ENCODE results near the gene MANF. TPM values are rescaled to one million over a fixed set of nuclear protein-coding genes. Genes with fewer than 3 reads are reported as not detected.
"Not testable (repeated sequence)": the region's sequence is repeated elsewhere in the genome, so short reads cannot be mapped to it uniquely, and the experiment has no call there.

The MANF gene
- total RNA-seq, 2 experiments from 2014 or later, result 157 to 159 TPM

DNA sequence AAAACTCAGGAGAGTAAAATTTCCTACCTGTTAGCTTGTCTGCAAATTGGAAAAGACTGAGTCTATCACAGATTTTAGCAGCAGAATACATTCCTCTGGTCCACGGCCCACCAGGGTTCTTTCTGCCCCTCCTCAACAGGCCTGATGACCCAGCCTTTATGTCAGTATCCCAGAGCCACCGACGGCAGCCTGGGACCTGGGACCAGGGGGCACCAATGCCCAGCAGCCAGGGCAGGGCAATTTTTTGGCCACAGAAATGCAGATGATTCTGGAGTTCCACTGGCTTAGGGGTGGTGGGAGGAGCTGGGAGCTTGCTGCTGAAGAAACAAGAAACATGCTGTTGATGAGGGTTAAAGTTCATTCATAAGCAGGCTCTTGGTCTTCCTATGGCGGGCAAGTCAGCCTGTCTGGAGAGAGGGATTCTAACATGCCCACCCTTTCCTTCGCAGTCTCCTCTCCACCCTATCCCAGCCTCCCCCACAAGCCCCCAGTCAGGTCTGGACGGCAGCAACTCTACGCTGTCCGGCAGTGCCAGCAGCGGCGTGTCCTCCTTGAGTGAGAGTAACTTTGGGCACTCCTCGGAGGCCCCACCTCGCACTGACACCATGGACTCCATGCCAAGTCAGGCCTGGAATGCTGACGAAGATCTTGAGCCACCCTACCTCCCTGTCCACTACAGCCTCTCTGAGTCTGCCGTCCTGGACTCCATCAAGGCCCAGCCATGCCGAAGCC lies 4.3 kb upstream of the MANF start:
- Mint-ChIP-seq H3K4me1 (peaks cover 18% of the 10 kb centered on the region), H3K27me3 (no peaks in the 10 kb centered on the region), H3K9me3 (no peaks in the 10 kb centered on the region), H3K27ac (no peak overlapping the region), H3K36me3 (peaks cover 8% of the 10 kb centered on the region), H3K4me3 (no peak overlapping the region)
- DNase-seq, result no peak

DNA sequence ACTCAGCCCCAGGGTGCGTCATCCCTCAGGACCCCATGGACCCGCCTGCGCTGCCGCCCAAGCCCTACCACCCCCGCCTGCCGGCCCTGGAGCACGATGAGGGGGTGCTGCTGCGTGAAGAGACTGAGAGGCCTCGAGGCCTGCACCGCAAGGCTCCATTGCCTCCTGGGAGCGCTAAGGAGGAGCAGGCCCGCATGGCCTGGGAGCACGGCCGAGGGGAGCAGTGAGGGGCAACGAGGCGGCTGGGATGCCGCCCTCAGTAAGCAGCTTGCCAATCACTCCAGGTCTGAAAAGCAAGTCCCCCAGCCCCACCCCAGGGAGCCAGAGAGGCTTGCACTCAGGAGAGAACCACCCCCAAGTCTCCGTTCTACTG lies 3.8 kb upstream of the MANF start:
- DNase-seq, result no peak
- H3K27ac Mint-ChIP-seq, result no peak overlapping the region
- no peaks in the 10 kb centered on the region for H3K27me3 Mint-ChIP-seq
- H3K36me3 Mint-ChIP-seq, result peaks cover 14% of the 10 kb centered on the region
- no peaks in the 10 kb centered on the region for H3K9me3 Mint-ChIP-seq
- peaks cover 24% of the 10 kb centered on the region for H3K4me1 Mint-ChIP-seq
- no peak overlapping the region for H3K4me3 Mint-ChIP-seq

DNA sequence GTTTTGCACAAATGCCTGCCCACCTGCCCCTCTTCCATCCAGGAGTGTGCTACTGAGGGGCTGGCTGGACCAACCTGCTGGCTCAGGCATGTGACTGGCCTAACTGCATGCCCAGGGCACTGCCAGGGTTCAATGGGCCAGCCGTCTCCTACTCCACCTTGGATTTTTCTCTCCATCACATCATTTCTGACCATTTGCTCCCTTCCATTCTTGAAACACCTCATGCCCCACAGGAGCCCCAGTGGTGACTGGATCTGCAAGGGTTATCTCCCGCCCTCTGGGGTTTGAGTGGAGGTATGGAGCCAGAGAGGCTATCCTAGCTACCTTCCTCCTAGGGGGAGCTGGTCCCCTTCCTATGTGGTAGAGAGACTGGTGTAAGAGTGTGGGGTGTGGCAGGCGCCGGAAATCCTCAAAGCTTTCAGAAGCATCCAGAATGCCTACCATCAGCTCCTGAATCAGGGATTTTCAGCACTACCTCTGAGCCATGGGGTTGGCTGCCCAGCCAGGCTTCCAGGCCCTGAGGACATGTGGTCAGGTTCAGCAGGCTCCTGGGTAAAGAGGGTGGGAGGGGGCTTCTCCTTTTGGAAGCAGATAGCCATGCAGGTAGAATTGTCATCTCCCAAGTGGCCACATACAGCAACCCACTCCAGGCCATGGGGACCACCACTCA lies 2.9 kb upstream of the MANF start:
- no peaks in the 10 kb centered on the region for H3K27me3 Mint-ChIP-seq
- no peak overlapping the region for H3K27ac Mint-ChIP-seq
- peaks cover 31% of the 10 kb centered on the region for H3K4me1 Mint-ChIP-seq
- H3K36me3 Mint-ChIP-seq, result peaks cover 20% of the 10 kb centered on the region
- DNase-seq, result no peak
- H3K9me3 Mint-ChIP-seq, result no peaks in the 10 kb centered on the region
- no peak overlapping the region for H3K4me3 Mint-ChIP-seq

DNA sequence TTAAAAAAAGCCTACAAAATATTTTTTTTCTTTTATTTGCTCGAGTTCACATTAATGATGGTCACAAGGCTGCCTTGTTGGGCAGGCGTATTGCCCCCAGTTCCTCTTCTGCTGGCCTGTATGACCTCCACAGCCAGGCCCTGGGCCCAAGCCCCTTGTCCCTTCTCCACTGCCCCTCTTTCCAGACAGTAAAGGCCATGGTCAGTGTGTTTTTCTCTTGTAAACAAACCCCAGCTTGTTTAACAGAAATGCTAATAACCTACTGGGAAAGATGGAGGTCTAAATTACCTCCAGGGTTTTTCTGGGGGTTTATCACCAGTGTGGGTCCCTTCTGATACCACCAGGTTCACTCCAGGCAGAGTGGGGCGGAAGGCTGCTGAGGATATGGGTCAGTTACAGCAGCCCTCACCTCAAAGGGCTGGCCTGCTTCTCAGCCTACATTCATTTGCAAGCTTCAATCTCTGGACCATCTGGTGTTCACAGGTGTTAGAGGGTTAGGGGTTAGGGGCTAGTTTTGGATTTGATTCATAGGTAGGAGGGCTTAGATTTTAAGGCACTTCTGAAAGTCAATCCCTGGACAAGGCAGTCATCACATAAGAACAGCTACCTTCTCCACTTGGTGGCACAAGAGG lies 2.0 kb upstream of the MANF start:
- Mint-ChIP-seq H3K9me3 (no peaks in the 10 kb centered on the region), H3K27ac (peak overlapping the region; percentile 63), H3K4me1 (peaks cover 38% of the 10 kb centered on the region), H3K27me3 (no peaks in the 10 kb centered on the region), H3K36me3 (peaks cover 26% of the 10 kb centered on the region), H3K4me3 (peak overlapping the region; percentile 94)
- no peak for DNase-seq

DNA sequence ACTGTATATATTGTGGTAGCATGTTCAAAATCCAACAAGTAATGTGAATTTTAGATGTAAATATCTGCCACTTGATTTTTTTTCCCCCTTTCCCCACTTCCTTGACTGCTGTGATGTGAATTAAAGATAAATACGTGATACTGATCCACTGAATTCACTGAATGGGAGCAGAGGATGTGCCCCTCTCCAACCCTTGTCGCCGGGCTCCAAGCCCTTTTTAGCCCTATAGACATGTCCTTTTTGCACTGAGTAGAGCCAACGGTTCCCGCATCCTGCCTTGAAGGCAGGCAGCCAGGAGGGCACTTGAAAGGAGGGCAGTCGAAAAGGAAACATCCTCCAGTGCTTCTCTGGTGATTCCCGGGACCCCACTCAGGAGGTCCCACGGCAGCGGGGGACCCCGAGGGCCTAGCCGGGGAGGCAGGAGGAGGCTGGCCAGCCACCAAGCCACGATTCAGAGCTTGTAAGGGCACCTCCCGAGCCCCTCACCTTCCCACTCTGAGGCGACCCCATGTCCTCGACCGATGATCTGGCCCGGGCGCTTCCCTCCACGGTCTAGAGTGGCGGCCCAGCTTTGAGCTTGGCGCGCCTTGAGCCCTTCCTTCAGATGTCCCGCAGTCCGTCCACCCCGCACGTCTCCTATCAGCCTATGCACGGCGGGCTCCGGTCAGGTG lies 901 bp upstream of the MANF start:
- no peak for DNase-seq
- peaks cover 31% of the 10 kb centered on the region for H3K36me3 Mint-ChIP-seq
- peaks cover 42% of the 10 kb centered on the region for H3K4me1 Mint-ChIP-seq
- H3K27me3 Mint-ChIP-seq, result no peaks in the 10 kb centered on the region
- peak overlapping the region; percentile 99 for H3K27ac Mint-ChIP-seq
- H3K4me3 Mint-ChIP-seq, result peak overlapping the region; percentile 94
- no peaks in the 10 kb centered on the region for H3K9me3 Mint-ChIP-seq

DNA sequence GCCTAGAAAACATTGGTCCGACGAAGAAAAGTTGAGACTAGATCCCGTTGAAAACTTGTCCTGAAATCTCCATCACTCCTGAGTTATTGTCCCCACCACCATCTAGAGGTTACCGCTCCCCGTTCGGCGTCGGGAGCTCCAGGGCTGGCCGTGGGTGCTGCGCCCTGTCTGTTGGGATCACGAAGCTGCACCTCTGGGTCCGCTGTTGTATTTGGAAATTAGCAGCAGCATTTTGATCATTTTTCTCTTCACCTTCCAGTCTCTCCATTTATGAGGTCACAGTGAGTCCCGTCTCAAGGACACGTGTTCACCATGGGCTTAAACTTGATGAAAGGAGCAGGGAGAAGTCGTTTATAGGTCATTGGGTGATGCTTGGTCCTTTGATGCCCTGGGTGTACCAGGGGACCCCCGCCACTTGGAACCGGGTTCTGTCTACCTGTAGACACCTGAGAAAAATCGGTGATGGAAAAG lies 565 bp downstream of the MANF start:
- Mint-ChIP-seq H3K27ac (peak overlapping the region; percentile 97), H3K27me3 (no peaks in the 10 kb centered on the region), H3K4me3 (peak overlapping the region; percentile 94), H3K36me3 (peaks cover 31% of the 10 kb centered on the region), H3K4me1 (peaks cover 49% of the 10 kb centered on the region), H3K9me3 (no peaks in the 10 kb centered on the region)
- DNase-seq, result no peak

DNA sequence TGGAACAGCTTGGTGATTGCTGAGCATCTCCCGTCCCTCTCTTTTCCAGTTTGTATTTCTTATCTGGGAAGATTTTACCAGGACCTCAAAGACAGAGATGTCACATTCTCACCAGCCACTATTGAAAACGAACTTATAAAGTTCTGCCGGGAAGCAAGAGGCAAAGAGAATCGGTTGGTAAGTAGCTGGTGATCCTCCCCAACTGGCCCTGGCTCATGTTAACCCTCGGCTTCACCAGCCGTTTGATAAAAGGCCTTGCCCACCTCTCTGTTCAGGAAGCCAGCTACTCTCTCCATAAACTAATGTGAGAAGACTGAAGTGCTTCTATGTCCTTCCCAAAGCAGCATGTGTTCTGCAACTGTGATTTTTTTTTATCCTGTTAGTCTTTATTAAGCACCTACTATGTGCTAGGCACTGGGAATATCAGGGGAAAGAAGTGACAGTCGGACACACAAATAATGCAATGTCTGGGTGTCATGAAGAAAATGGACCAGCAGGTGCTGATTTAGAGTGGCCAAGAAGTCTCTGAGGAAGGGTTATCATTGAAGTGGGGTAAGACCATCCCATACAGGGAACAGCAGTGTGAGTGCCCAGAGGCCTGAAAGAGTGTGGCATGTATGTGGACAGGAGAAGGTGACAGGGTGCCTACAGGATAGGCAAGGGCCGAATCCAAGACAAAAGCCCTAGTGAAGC lies 1.2 kb downstream of the MANF start:
- H3K9me3 Mint-ChIP-seq, result no peaks in the 10 kb centered on the region
- peak overlapping the region; percentile 97 for H3K27ac Mint-ChIP-seq
- DNase-seq, result no peak
- peak overlapping the region; percentile 94 for H3K4me3 Mint-ChIP-seq
- H3K4me1 Mint-ChIP-seq, result peaks cover 50% of the 10 kb centered on the region
- no peaks in the 10 kb centered on the region for H3K27me3 Mint-ChIP-seq
- H3K36me3 Mint-ChIP-seq, result peaks cover 31% of the 10 kb centered on the region

DNA sequence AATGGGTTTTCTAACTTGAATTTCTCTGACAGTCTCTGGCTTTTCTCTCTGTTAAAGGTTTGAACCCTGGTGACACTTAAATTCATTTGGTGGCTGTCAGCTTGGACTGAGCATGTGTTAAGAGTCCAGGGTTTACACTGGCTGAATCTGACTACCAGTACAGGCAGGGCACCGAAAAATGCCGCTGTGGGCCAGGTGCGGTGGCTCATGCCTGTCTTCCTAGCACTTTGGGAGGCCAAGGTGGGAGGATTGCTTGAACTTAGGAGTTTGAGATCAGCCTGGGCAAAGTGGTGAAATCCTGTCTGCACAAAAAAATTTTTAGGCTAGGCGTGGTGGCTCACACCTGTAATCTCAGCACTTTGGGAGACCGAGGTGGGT lies 1.8 kb downstream of the MANF start:
- H3K27ac Mint-ChIP-seq, result peak overlapping the region; percentile 97
- H3K9me3 Mint-ChIP-seq, result no peaks in the 10 kb centered on the region
- peaks cover 33% of the 10 kb centered on the region for H3K36me3 Mint-ChIP-seq
- peaks cover 50% of the 10 kb centered on the region for H3K4me1 Mint-ChIP-seq
- DNase-seq, result no peak
- H3K4me3 Mint-ChIP-seq, result peak overlapping the region; percentile 94
- H3K27me3 Mint-ChIP-seq, result no peaks in the 10 kb centered on the region

DNA sequence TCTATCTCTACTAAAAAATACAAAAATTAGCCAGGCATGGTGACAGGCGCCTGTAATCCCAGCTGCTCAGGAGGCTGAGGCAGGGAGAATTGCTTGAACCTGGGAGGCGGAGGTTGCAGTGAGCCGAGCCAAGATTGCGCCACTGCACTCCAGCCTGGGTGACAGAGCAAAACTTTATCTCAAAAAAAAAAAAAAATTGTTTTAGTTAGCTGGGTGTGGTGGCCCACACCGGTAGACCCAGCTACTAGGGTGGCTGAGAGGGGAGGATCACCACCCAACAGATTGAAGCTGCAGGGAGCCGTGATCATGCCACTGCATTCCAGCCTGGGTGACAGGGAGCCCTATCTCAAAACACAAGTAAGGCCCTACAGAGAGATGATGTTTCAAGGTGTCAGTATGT lies 2.2 kb downstream of the MANF start:
- Mint-ChIP-seq H3K27ac (peak overlapping the region; percentile 97), H3K36me3 (peaks cover 35% of the 10 kb centered on the region), H3K4me3 (peak overlapping the region; percentile 94), H3K4me1 (peaks cover 50% of the 10 kb centered on the region)
- not testable (repeated sequence) for DNase-seq, H3K9me3 Mint-ChIP-seq, H3K27me3 Mint-ChIP-seq

DNA sequence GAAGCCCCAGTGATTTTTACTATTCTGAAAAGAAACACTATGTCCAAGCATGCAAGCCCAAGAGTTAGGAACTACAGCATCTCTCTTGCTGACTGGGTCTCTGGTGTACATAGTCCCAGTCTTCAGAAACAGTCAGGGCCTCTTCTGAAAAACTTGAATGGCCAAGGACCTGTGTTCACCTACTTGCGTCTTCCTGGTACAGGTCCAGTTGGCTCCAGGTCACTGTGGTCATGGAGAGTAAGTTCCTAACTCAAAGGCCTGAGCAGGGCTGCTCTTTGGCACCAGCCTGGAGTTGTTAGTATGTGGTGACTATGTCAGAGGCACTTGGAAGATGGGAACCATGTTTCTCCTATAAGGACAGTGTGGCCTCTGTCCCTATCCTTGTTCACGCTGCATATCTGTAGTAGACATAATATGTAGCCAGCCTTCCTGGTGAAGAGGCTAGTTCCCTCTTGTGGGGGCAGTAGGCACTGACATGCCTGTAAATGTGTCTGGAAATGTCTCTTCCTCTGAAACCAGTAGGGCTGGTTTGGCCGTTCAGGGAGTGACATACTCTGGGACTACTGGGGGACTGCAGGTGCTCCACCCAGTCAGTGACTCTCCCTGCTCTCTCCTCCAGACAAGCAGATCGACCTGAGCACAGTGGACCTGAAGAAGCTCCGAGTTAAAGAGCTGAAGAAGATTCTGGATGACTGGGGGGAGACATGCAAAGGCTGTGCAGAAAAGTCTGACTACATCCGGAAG lies 3.4 kb downstream of the MANF start:
- H3K4me3 Mint-ChIP-seq, result no peak overlapping the region

DNA sequence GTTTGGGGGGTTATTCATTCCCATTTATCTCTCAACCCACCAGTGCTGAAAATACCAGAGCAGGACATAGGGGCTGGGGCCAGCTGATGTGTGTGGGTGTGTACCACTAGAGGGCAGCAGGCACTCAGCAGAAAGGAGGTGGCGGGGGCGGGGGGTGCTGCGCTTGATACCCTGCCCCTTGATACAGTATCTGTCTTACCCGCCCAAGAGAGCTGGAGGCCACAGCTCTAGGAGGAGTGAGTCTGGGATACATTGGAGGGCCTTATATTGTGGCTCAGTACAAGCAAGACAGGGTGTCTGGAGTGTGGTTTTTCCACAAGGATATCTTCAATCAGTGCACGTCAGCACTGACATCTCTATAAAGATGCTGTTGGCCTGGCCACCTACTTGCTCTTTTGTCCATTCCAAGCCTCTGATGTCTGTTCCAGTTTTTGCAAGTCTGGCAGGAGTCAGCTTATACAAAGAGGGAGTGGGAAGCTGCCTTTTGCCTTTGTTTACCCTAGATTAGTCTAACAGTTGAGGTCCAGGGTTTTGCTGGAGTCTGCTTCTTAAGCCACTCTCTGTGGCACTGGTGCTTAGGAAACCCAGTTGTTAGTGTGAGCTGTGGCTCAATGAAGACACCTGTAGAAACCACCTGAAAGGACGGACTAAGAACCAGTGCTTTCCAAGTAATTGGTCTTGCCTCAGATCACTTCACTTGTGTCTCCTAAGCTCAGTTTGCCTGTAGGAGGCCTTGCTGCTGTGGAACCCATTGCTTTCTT lies 4.5 kb downstream of the MANF start:
- DNase-seq, result peak; percentile 53
- Mint-ChIP-seq H3K9me3 (no peaks in the 10 kb centered on the region), H3K36me3 (peaks cover 51% of the 10 kb centered on the region), H3K27ac (peak overlapping the region; percentile 56), H3K27me3 (no peaks in the 10 kb centered on the region), H3K4me1 (peaks cover 59% of the 10 kb centered on the region), H3K4me3 (no peak overlapping the region)

More for the DNA sequence above, 3.4 kb downstream of the MANF start:
- Mint-ChIP-seq H3K9me3 (no peaks in the 10 kb centered on the region), H3K36me3 (peaks cover 46% of the 10 kb centered on the region), H3K27me3 (no peaks in the 10 kb centered on the region), H3K27ac (no peak overlapping the region), H3K4me1 (peaks cover 50% of the 10 kb centered on the region)
- no peak for DNase-seq

DNA sequence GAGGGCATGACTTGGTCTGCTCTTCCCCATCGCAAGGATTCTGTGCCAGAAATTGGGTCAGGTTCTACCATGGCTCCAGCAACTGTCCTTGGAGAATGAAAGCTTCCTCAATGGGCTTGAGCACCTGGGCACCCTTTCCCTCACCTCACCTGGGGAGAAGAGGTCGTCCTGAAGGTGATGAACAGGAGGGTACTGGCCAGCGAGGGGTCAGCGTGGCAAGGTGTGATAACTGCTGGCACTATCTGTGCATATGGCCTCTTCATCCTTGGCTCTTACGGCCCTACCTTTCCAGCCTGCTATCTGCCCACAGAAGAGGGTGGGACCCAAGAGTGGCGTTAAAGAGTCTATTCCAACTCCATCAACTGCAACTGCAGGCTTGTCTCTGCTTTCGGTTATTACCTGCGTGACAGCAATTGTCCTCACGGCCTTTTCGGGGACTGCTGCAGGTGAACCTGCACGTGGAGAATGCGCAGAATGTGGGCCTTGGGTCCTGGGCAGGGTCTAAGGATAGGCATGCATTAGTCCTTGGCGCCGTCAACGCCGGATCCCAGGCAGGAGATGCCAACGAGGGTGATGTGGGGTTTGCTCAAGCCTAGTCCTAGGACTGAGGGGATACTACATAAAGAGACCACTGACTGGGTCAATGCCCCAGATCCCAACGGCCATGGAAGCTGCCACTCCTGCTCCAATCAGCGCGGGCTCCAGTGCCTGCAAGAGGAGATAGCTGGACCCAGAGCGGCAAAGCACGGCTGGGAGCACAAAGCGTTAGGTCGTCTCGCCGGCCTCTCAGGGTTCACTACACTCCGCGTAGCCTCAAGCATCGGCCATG lies 5.4 kb downstream of the MANF start:
- Mint-ChIP-seq H3K9me3 (no peaks in the 10 kb centered on the region), H3K4me3 (peak overlapping the region; percentile 71)

DNA sequence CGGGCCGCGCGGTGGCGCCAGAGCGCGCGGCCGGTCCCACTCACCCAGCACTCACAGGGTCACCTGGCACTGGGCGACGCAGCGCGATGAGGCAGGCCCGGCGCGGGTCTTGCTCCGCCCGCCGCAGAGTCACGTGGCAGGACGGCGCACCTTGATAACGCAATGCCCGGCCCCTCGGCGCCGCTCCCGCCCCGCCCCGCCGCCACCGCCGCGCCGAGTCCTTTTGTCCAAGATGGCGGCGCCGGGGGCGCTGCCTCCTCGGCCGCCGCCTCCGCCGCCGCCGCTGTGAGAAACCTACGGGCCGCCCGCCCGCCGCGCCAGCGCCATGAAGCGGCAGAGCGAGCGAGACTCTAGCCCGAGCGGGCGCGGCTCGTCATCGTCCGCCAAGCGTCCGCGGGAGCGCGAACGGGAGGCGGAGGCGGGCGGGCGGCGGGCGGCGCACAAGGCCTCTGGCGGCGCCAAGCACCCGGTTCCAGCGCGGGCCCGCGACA lies 6.0 kb downstream of the MANF start, which contains the start of gene RBM15B:
Gene RBM15B (plus strand): TSS at position 211 of the 491 bp plus-strand sequence. CDS start 115 bp downstream, at position 326.
- H3K4me1 Mint-ChIP-seq, result peaks cover 67% of the 10 kb centered on the region
- peak within 1 kb of the TSS; percentile 85 for H3K27ac Mint-ChIP-seq
- no peaks in the 10 kb centered on the region for H3K27me3 Mint-ChIP-seq
- H3K36me3 Mint-ChIP-seq, result peaks cover 52% of the 10 kb centered on the region
- no peaks in the 10 kb centered on the region for H3K9me3 Mint-ChIP-seq
- H3K4me3 Mint-ChIP-seq, result peak within 1 kb of the TSS; percentile 80
- DNase-seq, result peak; percentile 99

More for the DNA sequence above, 5.4 kb downstream of the MANF start:
- peaks cover 57% of the 10 kb centered on the region for H3K36me3 Mint-ChIP-seq
- no peaks in the 10 kb centered on the region for H3K27me3 Mint-ChIP-seq
- no peak for DNase-seq
- H3K4me1 Mint-ChIP-seq, result peaks cover 67% of the 10 kb centered on the region
- peak overlapping the region; percentile 79 for H3K27ac Mint-ChIP-seq
